Measurements from ENCODE around the gene RAP2A.

RAP2A gene

DNA sequence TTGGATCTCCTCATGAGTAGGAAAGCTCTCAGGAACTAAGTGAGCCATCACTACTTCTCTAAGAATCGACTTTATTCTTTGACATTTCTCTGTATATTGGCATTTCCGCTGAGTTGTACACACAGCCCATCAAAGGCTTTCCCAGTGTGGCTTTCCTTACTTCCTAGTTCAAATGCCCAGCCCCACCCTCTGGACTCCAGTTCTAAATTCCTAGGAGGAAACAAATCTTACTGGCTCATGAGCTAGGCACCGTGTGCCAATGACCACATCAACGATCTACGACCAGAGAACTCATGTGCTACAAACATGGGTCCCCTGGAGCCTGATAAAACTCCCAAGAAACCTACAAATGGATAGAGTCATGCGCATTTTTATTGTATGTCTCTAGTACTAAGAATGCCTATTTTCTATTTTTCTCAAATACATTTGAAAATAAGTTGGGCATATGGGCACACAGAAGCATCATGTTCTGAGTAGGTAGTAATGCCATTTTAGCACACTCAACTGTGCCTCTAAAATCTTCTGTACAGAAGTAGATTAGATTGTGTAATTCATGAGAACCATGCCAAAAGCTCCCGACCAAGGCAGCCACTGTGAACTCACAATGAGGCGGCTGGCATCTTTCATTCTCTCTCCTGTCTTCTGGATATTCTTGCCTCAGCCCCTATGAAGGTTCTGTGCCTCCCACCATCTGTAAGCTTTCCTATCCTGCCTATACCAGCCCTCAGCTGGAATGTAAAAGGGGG lies 10.5 kb upstream of the RAP2A start:
- no peak for FAIRE-seq

DNA sequence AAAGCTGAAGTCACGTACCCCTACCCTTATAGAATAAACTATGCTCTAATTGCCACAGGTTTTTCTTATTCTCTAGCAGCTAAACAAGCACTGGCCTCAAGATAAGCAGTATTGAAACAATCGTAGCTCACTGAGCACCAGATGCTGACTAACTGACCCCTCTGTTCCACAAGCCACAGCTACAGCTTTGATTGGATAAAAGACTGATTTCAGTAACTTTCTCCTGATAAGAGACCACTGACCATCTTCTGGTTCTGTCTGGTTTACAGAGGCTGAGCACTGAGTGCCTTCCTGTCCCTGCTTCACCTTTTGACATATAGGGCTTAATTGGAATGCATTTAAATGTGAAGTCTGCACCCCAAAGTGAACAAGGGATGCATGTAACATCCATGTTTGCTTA lies 8.4 kb upstream of the RAP2A start:
- no peak for FAIRE-seq

DNA sequence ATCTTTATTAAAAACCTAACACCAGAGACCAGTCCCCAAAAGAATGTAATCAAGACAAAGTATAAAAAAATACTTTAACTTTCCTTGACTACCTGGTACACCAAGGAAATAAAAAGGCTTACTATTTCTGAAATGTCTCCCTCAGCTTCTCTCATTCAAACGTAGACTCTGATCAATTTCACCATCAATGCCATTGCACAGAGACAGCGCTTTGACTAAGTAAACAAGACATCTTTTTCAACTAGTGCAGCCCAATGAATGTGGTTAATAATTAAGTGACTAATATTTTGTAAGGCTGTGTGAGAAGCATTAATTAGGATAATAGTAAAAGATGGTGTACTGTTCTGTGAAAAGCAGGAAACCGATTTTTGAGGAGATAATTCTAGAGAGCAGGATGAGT lies 7.3 kb upstream of the RAP2A start:
- FAIRE-seq, result no peak

DNA sequence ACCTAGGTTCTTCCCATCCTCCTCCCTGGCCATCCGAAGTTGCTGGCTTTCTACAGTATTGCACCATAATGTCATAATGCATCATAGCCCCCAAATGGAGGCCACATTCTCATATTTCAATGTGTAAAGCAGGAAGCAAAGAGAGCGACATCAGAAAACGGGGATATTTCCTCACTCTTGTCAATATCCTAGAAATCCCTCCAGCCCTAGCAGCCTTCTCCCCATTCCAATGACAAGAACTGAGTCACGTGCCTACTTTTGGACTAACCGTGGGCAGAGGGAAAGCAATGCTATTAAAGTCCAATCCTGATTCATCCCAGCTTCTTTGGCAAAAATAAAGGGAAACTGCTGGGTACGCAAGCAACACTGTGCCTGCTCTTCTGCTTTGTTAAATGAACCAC lies 4.3 kb upstream of the RAP2A start:
- no peak for FAIRE-seq

DNA sequence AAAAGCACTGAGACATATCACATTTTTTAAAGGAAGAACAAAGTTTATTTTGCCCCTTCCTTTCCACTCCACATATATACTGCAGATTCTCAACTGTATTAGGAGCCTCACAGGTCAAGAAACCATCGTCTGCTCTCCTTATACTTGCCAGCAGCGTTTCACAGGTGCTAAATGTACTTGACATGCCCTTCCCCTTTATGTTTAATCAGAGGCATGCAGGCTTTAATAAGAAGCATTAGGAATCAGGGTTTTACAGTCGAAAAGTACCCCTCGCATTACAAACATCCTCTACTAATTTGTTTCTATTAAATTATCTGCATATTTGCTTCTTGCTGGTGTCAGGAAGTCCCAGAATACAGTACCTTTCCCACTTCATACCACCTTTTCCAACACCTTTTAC lies 3.7 kb upstream of the RAP2A start:
- FAIRE-seq, result no peak

DNA sequence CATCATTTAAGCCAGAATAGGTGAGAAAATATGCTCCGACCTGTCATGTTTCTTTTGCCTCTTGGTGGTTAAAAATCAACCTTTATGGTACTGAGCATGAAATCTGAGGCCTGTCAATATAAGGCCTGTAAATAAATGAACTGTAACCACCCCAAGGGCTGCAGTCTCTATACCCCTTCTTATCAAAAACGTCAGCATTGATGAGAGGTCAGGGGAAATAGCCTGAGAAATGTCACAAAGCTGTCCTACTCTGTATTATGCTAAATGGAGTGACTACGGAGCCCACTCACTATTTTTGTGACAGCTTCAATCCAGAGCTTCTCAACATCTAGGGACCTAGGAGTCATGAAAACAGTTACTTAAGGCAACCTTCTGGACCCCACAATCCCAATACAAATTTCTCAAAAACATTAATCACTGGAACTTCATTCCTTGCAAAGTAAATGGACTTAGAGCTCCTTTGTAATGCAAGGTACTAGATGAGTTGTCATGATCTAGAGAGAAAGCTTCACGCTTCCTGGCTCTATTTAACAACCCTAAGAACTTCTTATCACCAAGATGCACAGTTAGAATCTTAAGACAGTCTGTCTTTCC lies 2.7 kb upstream of the RAP2A start:
- FAIRE-seq, result no peak

DNA sequence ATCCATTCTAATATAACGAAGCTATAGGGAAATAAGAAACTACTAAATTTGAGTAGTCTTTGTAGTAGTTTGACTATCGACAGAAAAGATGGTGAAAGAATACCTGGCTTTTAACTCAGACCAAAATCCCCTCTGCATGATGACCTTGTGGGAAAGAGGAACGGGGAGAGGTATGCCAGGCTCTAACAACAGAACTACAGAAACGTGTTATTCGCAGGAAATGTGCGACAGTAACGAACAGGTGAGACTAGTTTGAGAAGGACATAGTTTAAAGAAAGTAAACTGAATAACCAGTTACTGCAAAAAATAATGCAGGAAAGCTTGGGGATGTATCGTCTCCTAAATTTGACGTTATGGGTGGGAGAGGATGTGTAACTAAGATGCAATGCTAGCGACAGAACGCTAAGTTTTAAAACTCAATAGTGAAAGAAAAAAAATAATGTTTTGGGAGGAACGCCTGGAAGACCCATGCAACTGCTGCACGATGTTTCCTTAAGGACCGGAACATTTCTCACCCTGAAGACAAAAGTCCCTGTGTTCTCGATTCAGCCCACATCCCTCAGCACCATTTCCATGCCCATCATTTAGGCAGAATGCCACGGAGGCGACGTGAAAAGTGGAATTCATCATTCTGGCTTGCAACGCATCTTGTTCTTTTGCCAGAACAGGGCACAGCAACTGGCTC lies 1.6 kb upstream of the RAP2A start:
- no peak for FAIRE-seq

DNA sequence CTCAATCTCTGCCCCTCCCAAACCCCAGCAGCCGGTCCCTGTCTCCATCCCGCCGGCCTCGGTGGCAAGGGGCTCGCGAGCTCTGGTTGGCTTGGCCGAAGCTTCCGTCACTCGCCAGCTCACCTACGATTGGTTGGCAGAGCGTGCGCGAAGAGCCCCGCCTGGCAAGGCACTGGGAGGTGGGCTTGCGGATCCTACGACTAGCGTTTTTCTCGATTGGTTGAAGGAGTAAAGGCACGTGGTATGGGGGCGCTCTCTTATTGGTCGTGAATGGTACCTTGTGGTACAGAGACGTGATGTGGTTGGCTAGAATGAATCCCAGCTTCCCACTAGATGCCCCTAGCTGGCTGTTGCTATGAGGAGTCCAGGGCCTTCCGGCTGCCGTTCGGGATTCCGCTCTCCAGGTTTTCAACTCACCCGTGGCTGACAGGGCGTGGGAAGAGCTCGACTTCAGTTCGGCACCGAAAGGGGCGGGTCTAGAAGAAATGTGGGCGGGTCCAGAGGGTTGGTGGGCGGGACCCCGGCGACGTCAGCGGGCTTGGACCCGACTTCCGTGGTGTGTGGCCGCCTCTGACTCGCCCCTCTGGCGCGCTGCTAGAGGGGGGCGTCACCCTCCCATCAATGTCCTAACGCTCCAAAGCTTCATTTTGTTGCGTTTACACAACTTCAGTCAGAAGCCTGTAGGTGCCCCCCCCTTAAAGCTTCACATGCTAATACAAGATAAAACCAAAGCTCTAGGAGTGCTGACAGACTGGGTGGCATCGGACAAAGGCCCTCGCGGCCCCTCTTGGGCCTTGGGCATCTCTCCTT lies 847 bp upstream of the RAP2A start:
- peak; percentile 98 for FAIRE-seq

DNA sequence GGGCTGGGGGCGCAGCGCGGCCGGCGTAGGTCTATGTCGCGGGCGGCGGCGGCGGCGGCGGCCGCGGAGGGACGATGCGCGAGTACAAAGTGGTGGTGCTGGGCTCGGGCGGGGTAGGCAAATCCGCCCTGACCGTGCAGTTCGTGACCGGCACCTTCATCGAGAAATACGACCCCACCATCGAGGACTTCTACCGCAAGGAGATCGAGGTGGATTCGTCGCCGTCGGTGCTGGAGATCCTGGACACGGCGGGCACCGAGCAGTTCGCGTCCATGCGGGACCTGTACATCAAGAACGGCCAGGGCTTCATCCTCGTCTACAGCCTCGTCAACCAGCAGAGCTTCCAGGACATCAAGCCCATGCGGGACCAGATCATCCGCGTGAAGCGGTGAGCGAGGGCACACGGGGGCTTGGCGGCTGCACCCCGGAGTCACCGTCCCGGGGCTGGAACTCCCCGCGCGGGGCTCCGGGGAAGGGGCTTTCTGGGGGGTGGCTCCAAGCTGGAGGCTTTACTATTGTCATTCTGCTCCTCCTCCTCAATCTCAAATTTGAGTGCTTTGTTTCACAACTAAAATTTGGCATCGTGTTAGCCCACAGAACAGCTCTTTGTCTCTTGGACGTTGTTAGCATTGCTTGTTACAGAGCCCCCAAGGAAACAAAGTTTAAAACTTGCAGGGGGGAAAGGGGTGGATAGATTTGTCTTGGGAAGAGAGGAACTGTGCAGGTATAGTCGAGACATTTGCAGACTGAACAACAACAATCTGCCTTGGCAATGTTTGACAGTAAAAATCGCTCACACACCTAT lies 630 bp downstream of the RAP2A start:
- no peak for FAIRE-seq

DNA sequence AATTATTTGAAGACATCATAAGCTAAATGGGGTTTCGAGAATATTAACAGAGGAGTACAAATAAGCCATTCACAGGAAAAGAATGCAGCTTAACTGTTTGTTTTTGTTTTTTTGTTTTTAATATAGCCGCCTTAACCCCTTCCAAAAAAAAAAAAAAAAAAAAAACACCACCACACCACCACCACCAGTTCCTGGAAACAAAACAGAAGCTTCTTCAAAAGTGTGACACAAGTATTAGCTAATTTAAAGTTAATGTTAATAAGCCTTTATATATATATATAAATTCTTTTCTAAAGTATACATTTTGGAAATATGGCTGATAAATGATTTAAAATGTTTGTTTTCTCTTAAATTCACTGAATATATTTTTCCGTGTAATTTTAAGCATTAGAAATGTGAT lies 1.4 kb downstream of the RAP2A start:
- FAIRE-seq, result no peak

DNA sequence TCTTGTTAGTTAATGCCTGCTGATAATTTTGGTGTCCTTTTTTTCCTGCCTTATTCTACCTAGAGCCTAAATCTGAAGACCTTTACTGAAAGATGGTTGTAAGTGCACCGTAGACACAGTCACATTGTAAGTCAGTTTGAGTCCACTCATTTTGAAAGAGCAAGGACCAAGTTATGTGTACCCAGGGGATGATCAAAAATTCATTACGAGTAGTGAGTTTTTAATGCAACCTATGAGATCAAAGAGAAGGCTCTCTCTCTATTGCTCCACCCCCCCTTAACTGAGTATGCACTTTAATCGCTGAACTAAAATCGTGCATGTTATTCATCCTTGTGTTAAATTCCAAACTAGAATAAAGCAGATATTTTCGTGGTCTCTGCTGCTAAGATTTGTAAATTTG lies 1.8 kb downstream of the RAP2A start:
- FAIRE-seq, result no peak

DNA sequence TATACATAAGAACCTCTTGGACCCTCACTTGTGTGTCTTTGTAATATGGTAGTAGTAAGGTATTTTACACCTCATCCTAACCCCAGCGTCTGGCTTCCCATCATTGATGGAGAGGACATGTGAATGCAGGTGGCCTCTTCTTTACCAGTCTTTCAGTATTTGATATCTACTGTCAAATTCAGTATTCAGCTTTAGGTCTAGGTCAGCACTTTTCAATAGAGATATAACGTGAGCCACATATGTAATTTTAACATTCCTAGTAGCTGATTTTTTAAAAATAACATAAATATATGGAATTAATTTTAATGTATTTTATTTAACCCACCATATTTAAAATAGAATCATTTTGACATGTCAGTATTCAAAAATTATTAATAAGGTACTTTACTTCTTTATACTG lies 2.9 kb downstream of the RAP2A start:
- no peak for FAIRE-seq

DNA sequence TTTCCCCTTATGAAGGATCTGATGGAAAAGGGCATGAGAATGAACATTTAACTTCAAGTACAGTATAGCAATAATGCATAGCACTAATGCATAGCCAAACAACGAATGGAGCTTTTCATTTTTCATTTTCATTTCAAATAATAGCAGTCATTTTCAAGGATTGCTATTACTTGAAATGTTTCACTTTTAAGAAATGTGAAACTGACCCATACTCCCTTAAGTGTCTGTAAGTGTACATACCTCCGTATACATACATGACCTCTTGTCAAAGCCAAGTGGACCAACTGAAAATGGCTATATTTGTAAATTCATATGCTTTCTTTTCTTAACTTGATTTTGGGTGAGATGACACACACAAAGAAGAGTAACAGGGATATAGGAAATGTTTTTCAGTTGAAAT lies 3.8 kb downstream of the RAP2A start:
- no peak for FAIRE-seq

DNA sequence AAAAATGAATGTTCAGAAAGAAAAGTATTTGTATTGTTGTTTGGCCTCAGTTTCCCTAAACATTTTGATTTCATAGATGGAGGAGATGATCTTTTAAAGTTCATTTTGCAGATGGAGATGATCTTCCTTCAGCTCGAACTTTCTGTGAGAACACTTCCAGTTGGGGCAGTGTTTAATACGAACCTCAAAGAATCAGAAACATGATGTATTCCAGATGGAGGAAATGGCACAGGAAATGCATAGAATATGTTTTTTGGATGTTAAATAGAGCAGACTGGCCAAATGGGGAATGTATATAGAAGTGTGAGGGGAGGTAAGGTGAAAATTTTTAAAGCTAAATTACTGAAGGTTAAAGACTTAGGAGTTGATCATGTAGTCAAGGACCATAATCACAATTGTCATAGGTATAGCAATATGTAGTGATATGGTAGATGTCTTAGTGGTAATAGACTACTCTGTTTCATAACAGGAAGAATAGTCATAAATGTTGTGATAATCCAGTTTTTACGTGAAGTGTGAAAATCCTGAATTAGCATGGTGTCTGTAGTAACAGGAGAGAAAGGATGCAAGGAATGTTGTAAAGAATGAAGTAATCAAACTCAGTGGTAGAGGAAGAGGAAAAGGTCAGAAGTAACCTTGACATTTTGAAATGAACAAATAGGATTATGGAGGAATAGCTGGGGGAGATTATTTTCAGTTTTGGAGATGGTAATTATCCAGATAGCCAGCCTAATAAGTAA lies 5.1 kb downstream of the RAP2A start:
- no peak for FAIRE-seq

DNA sequence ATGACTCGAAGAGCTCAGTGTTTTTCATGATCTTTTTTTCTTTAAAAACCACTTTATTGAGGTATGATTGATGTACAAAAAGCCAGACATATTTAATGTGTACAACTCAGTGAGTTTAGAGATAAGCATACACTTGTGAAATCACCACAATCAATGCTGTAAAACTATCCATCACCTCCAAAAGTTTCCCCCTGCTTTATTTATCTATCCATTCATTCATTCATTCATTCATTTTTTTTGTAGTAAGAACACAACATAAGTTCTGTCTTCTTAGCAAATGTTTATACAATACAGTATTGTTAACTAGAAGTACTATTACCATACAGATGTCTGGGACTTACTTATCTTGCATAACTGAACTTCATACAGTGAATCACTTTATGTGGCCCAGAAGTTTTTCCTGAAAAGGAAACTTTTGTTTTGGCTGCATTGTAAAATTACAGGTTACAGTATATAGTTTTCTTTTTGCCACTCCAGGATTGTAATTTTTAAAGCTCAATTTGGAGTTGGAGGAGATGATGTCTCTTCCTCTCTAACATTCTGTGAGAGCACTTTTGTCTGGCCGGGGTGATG lies 6.7 kb downstream of the RAP2A start:
- no peak for FAIRE-seq

DNA sequence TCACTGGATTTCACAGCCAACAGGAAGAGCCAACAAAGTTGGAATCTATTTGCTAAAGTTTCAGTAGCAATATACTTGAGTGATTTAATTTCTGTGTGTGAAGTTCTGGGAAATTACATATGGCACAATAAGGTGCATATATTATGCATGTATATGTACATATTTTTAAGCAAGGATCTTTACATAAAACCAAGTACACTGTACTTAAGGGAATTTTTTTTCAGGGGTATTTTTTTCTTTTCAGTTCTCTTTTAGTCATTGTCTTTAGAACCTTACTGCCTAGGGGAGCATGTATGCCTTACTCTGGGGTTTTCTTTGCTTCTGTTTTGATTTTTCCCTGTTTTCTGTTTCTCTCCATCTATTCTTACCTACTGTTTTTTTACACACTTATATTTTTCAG lies 7.4 kb downstream of the RAP2A start:
- no peak for FAIRE-seq

DNA sequence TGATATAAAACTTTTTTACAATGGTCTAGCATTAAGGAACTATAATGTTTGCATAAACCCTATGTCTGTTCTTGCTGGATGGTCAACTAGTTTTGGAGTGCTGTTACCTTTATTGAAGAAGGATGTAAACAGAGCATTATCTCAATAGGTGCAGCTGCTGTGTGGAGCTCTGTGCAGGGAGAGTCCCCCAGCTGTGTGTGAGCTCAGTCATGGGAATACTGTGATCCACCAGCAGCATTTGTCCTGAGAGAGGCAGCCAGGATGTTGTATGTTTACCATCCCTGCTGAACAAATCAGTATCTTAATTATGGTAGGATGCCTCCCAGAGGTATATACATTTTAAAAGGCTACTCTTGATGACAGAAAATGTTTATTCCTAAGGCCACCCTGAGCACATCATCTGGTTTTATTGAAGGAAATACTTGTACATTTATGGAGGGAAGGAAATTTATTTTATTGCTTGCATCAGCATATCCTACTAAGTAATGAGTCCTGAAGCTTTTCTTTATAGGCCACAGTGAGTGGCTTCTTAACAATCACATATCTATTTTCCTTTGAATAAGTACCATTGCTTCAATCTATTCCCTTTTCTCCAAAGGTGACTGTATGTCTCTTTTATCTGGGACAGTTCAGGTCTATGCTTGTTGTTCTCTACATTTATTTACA lies 11.7 kb downstream of the RAP2A start:
- FAIRE-seq, result no peak

DNA sequence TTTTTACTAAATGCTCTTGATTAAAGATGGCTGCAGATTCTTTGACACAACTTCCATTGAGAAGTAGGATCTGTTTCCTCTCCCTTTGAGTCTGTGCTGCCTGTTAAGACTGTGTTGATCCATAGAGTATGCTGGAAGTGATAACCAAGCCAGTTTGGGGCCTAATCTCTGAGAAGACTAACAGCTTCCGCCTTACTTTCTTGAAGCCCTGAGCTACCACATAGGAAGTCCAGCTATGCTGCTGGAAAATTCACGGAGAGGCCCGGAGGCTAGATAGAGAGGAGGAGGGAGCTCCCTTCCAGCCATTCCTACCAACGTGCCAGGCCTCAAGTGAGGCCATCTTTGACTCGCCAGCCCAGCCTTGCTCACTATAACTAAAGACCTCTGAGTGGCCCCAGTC lies 12.5 kb downstream of the RAP2A start:
- no peak for FAIRE-seq

DNA sequence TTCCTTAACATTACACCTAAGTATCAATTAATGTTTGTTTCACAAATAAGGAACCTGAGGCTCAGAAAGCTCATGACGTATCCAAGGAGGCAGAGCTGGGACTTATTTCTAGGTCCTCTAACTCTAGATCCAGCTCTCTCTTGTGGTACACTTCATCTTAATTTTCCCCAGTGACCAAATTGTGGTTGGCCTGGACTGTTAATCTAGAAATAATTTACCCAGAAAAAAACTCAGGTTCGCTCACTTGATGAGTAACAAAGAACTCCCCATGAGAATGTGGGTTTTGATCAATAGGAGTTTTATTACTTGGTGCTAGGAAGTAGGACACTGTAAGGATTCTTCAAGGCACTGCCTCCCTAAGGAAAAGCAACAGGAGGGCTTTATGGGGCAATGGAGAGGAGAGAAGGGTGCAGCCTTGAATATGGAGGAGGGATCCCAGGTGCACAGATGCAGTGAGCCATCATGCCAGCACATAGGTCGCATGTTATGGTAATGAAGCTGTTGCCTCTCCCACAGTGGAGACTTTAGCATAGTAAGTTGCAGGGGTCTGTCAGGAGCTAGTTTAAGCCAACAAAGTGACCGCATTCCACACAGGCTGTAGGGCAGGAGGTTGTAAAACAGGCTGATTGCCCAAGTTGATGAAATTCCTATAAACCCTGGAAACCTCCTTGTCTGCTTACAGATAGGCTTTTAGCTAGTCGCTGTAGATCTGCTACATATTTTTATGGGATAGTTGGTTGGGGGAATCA lies 14.7 kb downstream of the RAP2A start:
- FAIRE-seq, result no peak

DNA sequence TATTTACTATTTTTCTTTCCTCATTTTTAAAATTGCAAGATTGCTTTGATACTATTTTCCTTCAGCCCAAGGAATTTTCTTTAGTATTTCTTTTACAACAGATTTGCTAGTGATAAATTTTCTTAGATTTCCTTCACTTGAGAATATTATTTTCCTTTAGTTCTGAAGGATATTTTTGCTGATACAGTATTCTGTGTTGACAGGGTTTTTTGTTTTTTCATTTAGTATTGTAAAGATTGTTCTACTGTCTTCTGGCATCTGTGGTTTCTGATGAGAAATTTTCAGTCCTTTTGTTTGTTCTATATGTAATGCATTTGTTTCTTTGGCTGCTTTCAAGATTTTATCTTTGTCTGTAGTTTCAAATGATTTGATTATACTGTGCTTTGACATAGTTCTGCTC lies 20.7 kb downstream of the RAP2A start:
- FAIRE-seq, result no peak
